ENCODE measurements around the gene SORBS2. TPM values are rescaled to one million over a fixed set of nuclear protein-coding genes. Genes with fewer than 3 reads are reported as not detected.

Gene SORBS2
- total RNA-seq, 1 experiment from 2014 or later = 9.7 TPM

DNA sequence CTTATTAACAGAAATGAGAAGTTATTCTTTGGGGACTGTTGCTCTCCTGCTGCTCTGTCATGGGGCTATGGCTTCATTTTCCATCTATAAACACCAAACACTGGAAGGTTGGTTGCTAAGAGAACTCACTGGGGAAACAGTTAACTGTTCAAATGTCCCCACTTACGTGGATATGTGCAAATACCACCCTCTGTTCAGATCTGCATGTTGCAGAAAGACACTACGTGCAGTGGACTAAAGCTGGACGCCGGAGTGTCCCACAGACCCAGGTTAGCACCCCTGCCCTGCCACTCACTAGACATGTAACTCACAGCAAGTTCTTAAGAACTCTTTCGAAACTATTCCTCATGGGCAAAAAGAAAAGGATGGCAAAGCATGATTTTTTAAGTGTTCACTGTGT lies 62.1 kb downstream of the SORBS2 start:
- H3K9me3 Mint-ChIP-seq = peaks cover 0 to 2% of the 10 kb centered on the region in 2 experiments; a peak in 1 of 5 replicates
- H3K27ac ChIP-seq (ENCODE audit: insufficient read length, low read depth, low read length) = no peak overlapping the region

More for the DNA sequence above, 62.1 kb downstream of the SORBS2 start:
- H2BK120ac ChIP-seq (ENCODE audit: low read depth, low read length, poor library complexity, severe bottlenecking) = no peak overlapping the region
- DNase-seq = no peak
- H3K23ac ChIP-seq (ENCODE audit: insufficient read length, low read depth, low read length) = no peak overlapping the region
- Mint-ChIP-seq H3K27ac (peak overlapping the region in 1 of 3 experiments; percentile 40; a peak in 1 of 7 replicates), H3K4me1 (peaks cover 6 to 30% of the 10 kb centered on the region in 2 experiments), H3K4me3 (no peak overlapping the region), H3K36me3 (ENCODE audit: insufficient read depth in 1 of 3, low read depth in 3 of 3) (peaks cover 0 to 29% (median 12%) of the 10 kb centered on the region in 3 experiments; a peak in 4 of 7 replicates), H3K27me3 (ENCODE audit: low read depth) (peaks cover 2% of the 10 kb centered on the region; the same call in 1 of the 2 replicates)
- no peak overlapping the region for H2BK20ac ChIP-seq (ENCODE audit: low read depth, low read length, poor library complexity, severe bottlenecking)
- H3T11ph ChIP-seq (ENCODE audit: low read length) = no peak overlapping the region
- no peak overlapping the region for H4K8ac ChIP-seq (replicated peaks; ENCODE audit: insufficient read length, low read depth, low read length)
- H3K4ac ChIP-seq (ENCODE audit: low read depth, low read length) = no peak overlapping the region
- no peak overlapping the region for H3K4me2 ChIP-seq (ENCODE audit: insufficient read depth, insufficient read length, low read length)
- H3K79me1 ChIP-seq (ENCODE audit: insufficient read depth, low read depth, low read length, poor library complexity, severe bottlenecking) = no peaks in the 10 kb centered on the region
- peaks cover 1% of the 10 kb centered on the region; the same call in 1 of the 2 replicates for H3K79me2 ChIP-seq (ENCODE audit: insufficient read depth, low read length)
- no peak overlapping the region for H3K18ac ChIP-seq (ENCODE audit: insufficient read length, low read depth, low read length)
- no peak overlapping the region for H2AFZ ChIP-seq (ENCODE audit: low read length)
- no peak for TF ChIP-seq CTCF (conservative IDR thresholded peaks at IDR 0.05)
- H3K4me1 ChIP-seq (ENCODE audit: insufficient read depth, low read length) = peaks cover 4% of the 10 kb centered on the region
- H3K9me3 ChIP-seq (ENCODE audit: control insufficient read depth, low read depth, low read length) = no peaks in the 10 kb centered on the region
- no peaks in the 10 kb centered on the region for H3K27me3 ChIP-seq (ENCODE audit: insufficient read depth, low read length)
- no peak overlapping the region for H4K5ac ChIP-seq (ENCODE audit: insufficient read length, low read depth, low read length)
- H4K20me1 ChIP-seq (ENCODE audit: control insufficient read depth, insufficient read depth, insufficient read length) = no peaks in the 10 kb centered on the region
- H4K91ac ChIP-seq (ENCODE audit: insufficient read length, low read depth, low read length) = no peak overlapping the region
- no CpG with 5 or more reads among the region's 5 CpGs for WGBS (ENCODE audit: extremely low coverage, insufficient read length, low lambda C conversion rate)
- H3K9ac ChIP-seq (ENCODE audit: extremely low read depth, insufficient read length, low read length) = no peak overlapping the region
- H3K23me2 ChIP-seq (ENCODE audit: insufficient read length, low read depth, low read length, poor library complexity, severe bottlenecking) = no peaks in the 10 kb centered on the region
- H3K56ac ChIP-seq (ENCODE audit: insufficient read length, low read depth, low read length) = no peak overlapping the region
- H2BK5ac ChIP-seq (ENCODE audit: insufficient read length, low read length) = no peak overlapping the region
- no peak overlapping the region for H2BK12ac ChIP-seq (ENCODE audit: insufficient read length, low read depth, low read length)
- H2AK5ac ChIP-seq (ENCODE audit: insufficient read length, low read length) = no peak overlapping the region
- H2BK15ac ChIP-seq (ENCODE audit: low read depth, low read length) = no peak overlapping the region
- no peak overlapping the region for H3K14ac ChIP-seq (ENCODE audit: insufficient read depth, low read length)
